K562 (cell line): ENCODE measurements around the gene ORC5. TPM values are rescaled to one million over a fixed set of nuclear protein-coding genes. Genes with fewer than 3 reads are reported as not detected.

Experiments used
- ATAC-seq: fragments of 200-7000 bp; cut with Tn5 transposase; 3 replicates; pipeline ENCODE4 v1.9.1; 2020; ENCODE audit warnings: moderate library complexity
- BruUV-seq: library from RNA; stranded (reverse); fragments of 400-500 nt; replicated peaks from 2 replicates; lab custom pipeline; 2021; lab: Mats Ljungman, UMichigan
- CTCF ChIA-PET: fragments of 300-600 bp; formaldehyde crosslinking; extraction: SDS; loops from one replicate; lab custom pipeline; 2021; ENCODE audit warnings: low intra/inter-chr PET ratio; lab: Yijun Ruan, JAX
- POLR2A ChIA-PET: fragments of 300-600, 350-650 bp; sonication (Branson Sonifier 250); formaldehyde crosslinking; extraction: SDS; loops from one replicate; lab custom pipeline; 2021; ENCODE audit warnings: antibody characterized with exemption, inconsistent platforms; lab: Yijun Ruan, JAX
- DNase-seq, 4 experiments: peaks; one replicate each; pipeline versions ENCODE4 v3.0.0 to v3.0.0-alpha.2; 2011 to 2018; ENCODE audit warnings: low spot score in 3 of 4, mixed read lengths in 3 of 4; ENCODE audit errors: extremely low read depth in 1 of 4
- FAIRE-seq: peaks from 2 replicates; lab custom pipeline; 2011; peaks lifted over from hg19 to GRCh38; lab: Jason Lieb, UNC
- H2AFZ ChIP-seq: 2 replicates; pipeline ENCODE4 v1.6.0; 2011; ENCODE audit warnings: low read depth, low read length, control low read depth, inconsistent platforms
- H3K27ac ChIP-seq: fragments of 200-600 bp; 3 replicates; pipeline ENCODE4 v1.8.0; 2011; ENCODE audit warnings: low read depth, mild to moderate bottlenecking, control low read depth, inconsistent platforms, low read length, moderate library complexity, mixed read lengths; ENCODE audit errors: extremely low read depth
- H3K27me3 ChIP-seq, 2 experiments: fragments of 300-600 bp in 1 of 2; 2 replicates in 1 of 2; 3 replicates in 1 of 2; pipeline versions ENCODE4 v1.6.0 to v1.8.0; 2011; ENCODE audit warnings: inconsistent platforms in 2 of 2, low read length in 2 of 2, mild to moderate bottlenecking in 1 of 2, mixed read lengths in 1 of 2, moderate library complexity in 1 of 2; ENCODE audit not compliant: control insufficient read depth in 2 of 2, insufficient read depth in 2 of 2
- H3K36me3 ChIP-seq: fragments of 300-600 bp; 3 replicates; pipeline ENCODE4 v1.8.0; 2011; ENCODE audit warnings: mild to moderate bottlenecking, low read length, inconsistent platforms; ENCODE audit not compliant: control insufficient read depth, insufficient read depth
- H3K4me1 ChIP-seq, 2 experiments: fragments of 200-600 bp in 1 of 2; replicated peaks in 1 of 2; 2 replicates in 1 of 2; 3 replicates in 1 of 2; pipeline versions ENCODE4 v1.5.1 to v1.8.0; 2011; ENCODE audit warnings: inconsistent platforms in 2 of 2, low read length in 2 of 2, mild to moderate bottlenecking in 1 of 2, mixed read lengths in 1 of 2, moderate library complexity in 1 of 2; ENCODE audit not compliant: control insufficient read depth in 2 of 2, insufficient read depth in 2 of 2
- H3K4me2 ChIP-seq: 2 replicates; pipeline ENCODE4 v1.6.1; 2011; ENCODE audit warnings: low read length, control low read depth, inconsistent platforms, mixed read lengths; ENCODE audit not compliant: insufficient read depth
- H3K4me3 ChIP-seq: fragments of 200-600 bp; sonication (generic), shearing (Covaris generic); 2 replicates; pipeline ENCODE4 v1.5.1; 2016; ENCODE audit warnings: control low read depth, inconsistent platforms
- H3K79me2 ChIP-seq: fragments of 200-600 bp; 3 replicates; pipeline ENCODE4 v1.8.0; 2011; ENCODE audit warnings: low read length, inconsistent platforms; ENCODE audit not compliant: control insufficient read depth, insufficient read depth
- H3K9ac ChIP-seq, 2 experiments: 2 replicates each; pipeline versions ENCODE4 v1.6.0 to v1.6.1; 2011; ENCODE audit warnings: low read depth in 2 of 2, low read length in 2 of 2, control low read depth in 1 of 2, inconsistent platforms in 1 of 2, mild to moderate bottlenecking in 1 of 2, mixed read lengths in 1 of 2; ENCODE audit not compliant: insufficient read depth in 1 of 2
- H3K9me1 ChIP-seq: one replicate; pipeline ENCODE4 v1.6.0; 2011; ENCODE audit warnings: inconsistent platforms, mild to moderate bottlenecking, low read length, moderate library complexity; ENCODE audit not compliant: control insufficient read depth, insufficient read depth
- H3K9me3 ChIP-seq: replicated peaks from 2 replicates; pipeline ENCODE4 v1.5.1; 2011; ENCODE audit warnings: low read depth, low read length, inconsistent platforms; ENCODE audit not compliant: control insufficient read depth, insufficient read depth
- H4K20me1 ChIP-seq: replicated peaks from 2 replicates; pipeline ENCODE4 v1.6.1; 2011; ENCODE audit warnings: low read length, inconsistent platforms, mixed read lengths; ENCODE audit not compliant: control insufficient read depth, insufficient read depth
- ATF1 ChIP-seq, 2 experiments: fragments of 450-650 bp in 1 of 2; IDR thresholded peaks; 2 replicates each; pipeline ENCODE4 v1.6.1; 2016; ENCODE audit warnings: missing compliant biosample characterization in 1 of 2, missing genetic modification characterization in 1 of 2
- BCOR ChIP-seq: fragments of 450-650 bp; IDR thresholded peaks from 2 replicates; pipeline ENCODE4 v1.6.1; 2016
- PTRF ChIP-seq: fragments of 450-650 bp; IDR thresholded peaks from 2 replicates; pipeline ENCODE4 v1.6.1; 2016; ENCODE audit warnings: mild to moderate bottlenecking, missing genetic modification characterization, missing compliant biosample characterization
- SMARCB1 ChIP-seq: IDR thresholded peaks from 2 replicates; pipeline ENCODE4 v1.6.1; 2011; ENCODE audit warnings: improper control_type of control experiment, low read depth; ENCODE audit not compliant: insufficient read length
- TAF9B ChIP-seq: fragments of 450-650 bp; IDR thresholded peaks from 2 replicates; pipeline ENCODE4 v1.6.1; 2018; ENCODE audit warnings: mild to moderate bottlenecking; ENCODE audit not compliant: partially characterized antibody
- TSC22D4 ChIP-seq: fragments of 450-650 bp; IDR thresholded peaks from 2 replicates; pipeline ENCODE4 v1.6.1; 2016; ENCODE audit warnings: missing genetic modification characterization, missing biosample characterization, control low read depth
- ZBTB33 ChIP-seq: sonication (generic); formaldehyde crosslinking; IDR thresholded peaks from 2 replicates; pipeline ENCODE4 v1.8.1; 2023; ENCODE audit warnings: mild to moderate bottlenecking, missing genetic modification reagents
- ZFP36 ChIP-seq: fragments of 150-350 bp; IDR thresholded peaks from 2 replicates; pipeline ENCODE4 v1.6.1; 2018; ENCODE audit warnings: low read length, low read depth; ENCODE audit not compliant: partially characterized antibody
- ZNF165 ChIP-seq: fragments of 250-450 bp; sonication (Bioruptor Pico); IDR thresholded peaks from 2 replicates; pipeline ENCODE4 v1.4.0; 2020; ENCODE audit warnings: borderline replicate concordance
- WGBS: fragments of 100-300 bp; shearing (Covaris generic); methylation state at CpG from one replicate; pipeline ENCODE4 v1.1.6; 2016; ENCODE audit warnings: low coverage, mixed read lengths; ENCODE audit not compliant: insufficient coverage; ENCODE audit errors: missing lambda C conversion rate; 5-methylcytosine and 5-hydroxymethylcytosine counted together
- in situ Hi-C: fragments of 300-500 bp; cut with MboI; formaldehyde crosslinking; loops from 4 replicates; pipeline ENCODE4 v1.15.0; 2018; ENCODE audit warnings: inconsistent platforms, mixed read lengths
- intact Hi-C: fragments of 100-400 bp; cut with micrococcal nuclease; formaldehyde crosslinking; loops from 2 replicates; pipeline ENCODE4 v1.14.2; 2022
- polyA plus RNA-seq, 8 experiments: library from polyadenylated mRNA; depleted of rRNA in 4 of 8; stranded (reverse) in 5 of 8; unstranded in 3 of 8; fragments of >200 nt; fragmentation: Nextera tagmentation in 2 of 8; fragmentation: Illumina TruSeq in 1 of 8; extraction: Ambion mirVana in 2 of 8; extraction: Trizol in 1 of 8; gene quantifications; 2 replicates each; pipeline versions ENCODE4 v1.2.1 to v1.2.3, GENCODE V29; 2011 to 2014; ENCODE audit warnings: inconsistent platforms in 1 of 8, missing spikeins in 1 of 8
- total RNA-seq, 7 experiments: library from RNA; depleted of rRNA in 6 of 7; stranded (reverse); fragments of >200 nt in 6 of 7; fragmentation: Illumina TruSeq in 2 of 7; extraction: Trizol in 2 of 7; gene quantifications; 2 replicates each; pipeline versions ENCODE4 v1.2.1 to v1.2.3, GENCODE V29; 2011 to 2021; ENCODE audit warnings: low replicate concordance in 1 of 7

Gene ORC5
- total and polyA plus RNA-seq, 9 of the 15 experiments (the other 6 are each of a cell fraction or from before 2014, with no cell fraction given) = 29.8 to 136 (median 54.8) TPM

- Histone ChIP-seq H3K9me1 (no peaks in the 10 kb centered on the region), H3K79me2 (no peaks in the 10 kb centered on the region), H3K9ac (no peak overlapping the region), H2AFZ (no peak overlapping the region), H3K27me3 (0 out of 5 replicates have a peak, but pooled peaks cover 0 to 3% of the 10 kb centered on the region in 2 experiments), H3K4me2 (no peak overlapping the region), H3K27ac (no peak overlapping the region), H3K4me1 (0 out of 5 replicates have a peak, but pooled peaks cover 0 to 2% of the 10 kb centered on the region in 2 experiments), H4K20me1 (no peaks in the 10 kb centered on the region; the same call in 1 of the 2 replicates), H3K4me3 (no peak overlapping the region), H3K36me3 (no peaks in the 10 kb centered on the region), H3K9me3 (no peaks in the 10 kb centered on the region)
- intact Hi-C loops (loop anchor here (1.0 to 5.0 kb wide), 3 partner anchors 112 to 688 kb away; no protein-coding TSS in a partner anchor), in situ Hi-C loops (no loop called here)
- POLR2A ChIA-PET = interaction anchor here (1.4 kb wide), 1 partner anchor 16 kb away, joined by 4 read pairs; no protein-coding TSS in a partner anchor
- ATAC-seq (no peak), DNase-seq (no peak), FAIRE-seq (no peak)
- CTCF ChIA-PET = interaction anchor here (0.8 to 1.7 kb wide), 3 partner anchors 37 to 688 kb away, joined by 4 to 10 read pairs (median 5); no protein-coding TSS in a partner anchor
- TF ChIP-seq PTRF (no peak), BCOR (no peak), ATF1 (CRISPR knock-in tag; IDR thresholded peaks at IDR 0.05) (no peak), ATF1 (tag; IDR thresholded peaks at IDR 0.05) (no peak), SMARCB1 (no peak), ZFP36 (no peak), TSC22D4 (tag) (no peak), TAF9B (no peak), ZBTB33 (CRISPR knock-in tag) (no peak), ZNF165 (CRISPR knock-in tag) (no peak)
- BruUV-seq = no TSS peak
- WGBS = 0% methylated on average over 4 of the region's 4 CpGs
These were observed 22.8 kb upstream of the ORC5 start for GRCh38 chr7:104230606-104231005.
